GM10248 (cell line): ENCODE measurements around the gene CHKA.

Experiments used
- CTCF ChIA-PET: fragments of 300-600 bp; sonication (Branson Sonifier 250); formaldehyde crosslinking; extraction: SDS; loops from one replicate; lab custom pipeline; 2021; ENCODE audit warnings: antibody characterized with exemption; lab: Yijun Ruan, JAX
- POLR2A ChIA-PET: fragments of 350-650 bp; sonication (Branson Sonifier 250); formaldehyde crosslinking; extraction: SDS; loops from one replicate; lab custom pipeline; 2020; ENCODE audit warnings: antibody characterized with exemption; lab: Yijun Ruan, JAX
- DNase-seq: peaks from one replicate; pipeline ENCODE4 v3.0.0; 2012; ENCODE audit errors: extremely low spot score
- TF ChIP-seq, protein P1 (sequence below): IDR thresholded peaks from 2 replicates; pipeline ENCODE4 v1.5.1; 2012; ENCODE audit warnings: mild to moderate bottlenecking, low read depth; ENCODE audit errors: extremely low read depth, missing control alignments, control extremely low read depth

The CHKA gene

DNA sequence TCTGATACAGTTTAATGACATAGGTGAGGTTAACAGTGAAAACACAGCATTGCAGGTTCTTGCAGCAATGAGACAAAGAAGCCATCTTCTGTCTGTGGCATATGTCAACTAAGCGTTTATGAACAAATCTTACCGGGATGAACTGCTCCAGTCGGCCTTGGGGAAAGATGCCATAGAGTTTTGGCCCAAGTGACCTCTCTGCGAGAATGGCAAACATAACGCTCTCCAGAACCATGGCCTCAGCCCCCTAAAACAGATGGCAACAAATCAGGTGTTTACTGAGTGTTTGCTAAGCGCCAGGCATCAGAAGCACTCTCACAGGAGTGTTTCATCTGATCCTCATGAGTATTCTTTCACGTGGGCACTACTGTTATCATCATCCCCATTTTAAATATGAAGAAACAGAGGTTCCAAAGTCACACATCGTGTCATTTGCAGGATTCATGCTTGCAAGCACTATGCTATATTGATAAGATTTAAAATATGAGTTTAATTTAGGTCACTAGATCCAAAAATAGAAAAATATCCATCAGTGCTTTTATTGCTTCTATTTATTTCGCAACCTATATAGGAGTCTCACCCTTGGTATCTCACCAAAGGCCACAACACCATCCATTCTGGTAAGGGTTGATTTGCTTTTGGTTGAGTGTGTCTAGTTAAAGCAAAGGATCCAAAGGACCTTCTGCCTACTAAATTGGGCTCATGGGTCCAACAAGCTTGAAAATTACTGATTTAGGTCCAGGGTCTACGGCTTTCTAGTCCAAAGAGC, 46.4 kb downstream of the CHKA start:
- CTCF ChIA-PET = interaction anchor here (1.1 to 1.5 kb wide), 2 partner anchors 19 to 123 kb away, joined by 3 read pairs; no protein-coding TSS in a partner anchor
- no peak for DNase-seq

DNA sequence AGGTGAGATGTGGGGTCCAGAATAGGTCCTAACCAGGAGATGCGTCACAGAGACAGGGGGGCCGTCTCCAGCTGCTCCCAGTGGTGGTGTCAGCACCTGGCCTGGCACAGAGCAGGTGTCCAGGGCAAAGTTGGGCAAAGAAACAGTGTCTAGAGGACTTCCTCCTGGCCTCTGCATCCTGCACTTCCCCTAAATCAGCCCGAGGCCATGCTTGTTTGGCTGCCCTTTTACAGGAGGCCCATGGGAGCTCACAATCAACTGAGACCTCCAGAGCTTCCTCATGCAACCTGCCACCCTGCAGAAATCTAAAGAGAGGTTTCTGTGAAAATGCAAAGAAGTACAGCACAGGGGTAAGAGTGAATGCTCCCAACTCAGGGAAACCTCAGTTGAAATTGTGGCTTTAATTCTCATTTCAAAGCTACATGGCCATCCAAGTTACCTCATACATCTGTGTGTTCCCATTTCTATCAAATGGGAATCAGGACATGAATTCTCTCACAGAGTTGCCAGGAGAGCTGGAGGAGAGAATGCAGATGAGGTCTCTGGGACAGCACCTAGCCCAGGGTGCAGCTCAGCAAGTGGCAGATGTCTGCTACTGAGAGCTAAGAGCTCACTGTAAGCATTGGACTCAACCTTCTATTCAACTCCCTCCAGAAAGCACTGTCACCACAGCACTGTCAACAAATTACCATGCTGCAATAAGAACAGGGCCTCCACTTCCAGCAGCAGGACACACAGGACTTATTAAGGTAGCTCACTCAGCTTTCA, 49.7 kb downstream of the CHKA start:
- ChIA-PET POLR2A (interaction anchor here (0.7 kb wide), 1 partner anchor 47 kb away, joined by 5 read pairs; no protein-coding TSS in a partner anchor), CTCF (interaction anchor here (1.4 to 1.6 kb wide), 3 partner anchors 10 to 46 kb away, joined by 4 to 6 read pairs (median 5); no protein-coding TSS in a partner anchor)
- TF ChIP-seq, protein P1, sequence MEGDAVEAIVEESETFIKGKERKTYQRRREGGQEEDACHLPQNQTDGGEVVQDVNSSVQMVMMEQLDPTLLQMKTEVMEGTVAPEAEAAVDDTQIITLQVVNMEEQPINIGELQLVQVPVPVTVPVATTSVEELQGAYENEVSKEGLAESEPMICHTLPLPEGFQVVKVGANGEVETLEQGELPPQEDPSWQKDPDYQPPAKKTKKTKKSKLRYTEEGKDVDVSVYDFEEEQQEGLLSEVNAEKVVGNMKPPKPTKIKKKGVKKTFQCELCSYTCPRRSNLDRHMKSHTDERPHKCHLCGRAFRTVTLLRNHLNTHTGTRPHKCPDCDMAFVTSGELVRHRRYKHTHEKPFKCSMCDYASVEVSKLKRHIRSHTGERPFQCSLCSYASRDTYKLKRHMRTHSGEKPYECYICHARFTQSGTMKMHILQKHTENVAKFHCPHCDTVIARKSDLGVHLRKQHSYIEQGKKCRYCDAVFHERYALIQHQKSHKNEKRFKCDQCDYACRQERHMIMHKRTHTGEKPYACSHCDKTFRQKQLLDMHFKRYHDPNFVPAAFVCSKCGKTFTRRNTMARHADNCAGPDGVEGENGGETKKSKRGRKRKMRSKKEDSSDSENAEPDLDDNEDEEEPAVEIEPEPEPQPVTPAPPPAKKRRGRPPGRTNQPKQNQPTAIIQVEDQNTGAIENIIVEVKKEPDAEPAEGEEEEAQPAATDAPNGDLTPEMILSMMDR = no peak
- DNase-seq = no peak

More for the DNA sequence above, 46.4 kb downstream of the CHKA start:
- POLR2A ChIA-PET = no interaction called here
- TF ChIP-seq, protein P1 = no peak

DNA sequence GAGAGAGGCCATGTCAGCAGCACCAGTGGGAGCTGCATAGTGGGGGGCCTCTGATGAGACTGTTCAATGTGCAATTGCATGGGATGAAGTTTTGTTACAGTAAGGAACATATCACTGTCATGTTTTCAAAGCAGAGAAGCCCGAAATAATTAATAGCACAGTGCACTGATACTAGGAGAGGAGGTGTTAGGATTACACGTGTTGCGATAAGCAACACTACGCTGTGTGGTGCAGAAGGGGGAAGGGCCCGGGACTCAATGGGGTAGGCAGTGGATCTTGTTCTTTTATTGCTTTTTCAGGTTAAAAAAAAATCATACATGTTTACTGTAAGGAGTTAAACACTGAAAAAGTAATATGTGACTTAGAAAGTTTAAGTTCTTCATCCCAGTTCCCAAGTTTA, 53.2 kb downstream of the CHKA start:
- POLR2A ChIA-PET = no interaction called here
- DNase-seq = no peak
- TF ChIP-seq, protein P1 = no peak
- CTCF ChIA-PET = no interaction called here

DNA sequence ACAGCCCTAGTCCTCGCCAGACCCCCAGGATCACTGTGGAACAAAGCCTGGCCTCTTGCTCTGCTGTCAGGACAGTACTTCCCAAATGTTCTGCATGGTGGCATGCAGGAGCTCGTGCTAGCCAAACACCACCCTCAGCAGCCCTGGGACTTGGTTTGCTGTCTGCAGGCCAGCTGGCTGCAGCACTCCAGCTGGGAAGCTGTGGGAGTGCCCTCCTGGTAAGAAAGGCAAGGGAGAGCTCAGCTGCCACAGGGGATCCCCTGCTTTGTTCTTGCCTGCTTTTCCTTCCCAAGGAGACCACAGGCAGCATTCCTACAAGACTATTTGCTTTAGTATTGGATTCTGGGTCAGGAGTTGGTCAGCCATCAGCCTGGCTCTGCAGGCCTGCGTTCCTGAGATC, 54.4 kb downstream of the CHKA start:
- ChIA-PET POLR2A (no interaction called here), CTCF (no interaction called here)
- no peak for DNase-seq
- TF ChIP-seq, protein P1 = no peak

DNA sequence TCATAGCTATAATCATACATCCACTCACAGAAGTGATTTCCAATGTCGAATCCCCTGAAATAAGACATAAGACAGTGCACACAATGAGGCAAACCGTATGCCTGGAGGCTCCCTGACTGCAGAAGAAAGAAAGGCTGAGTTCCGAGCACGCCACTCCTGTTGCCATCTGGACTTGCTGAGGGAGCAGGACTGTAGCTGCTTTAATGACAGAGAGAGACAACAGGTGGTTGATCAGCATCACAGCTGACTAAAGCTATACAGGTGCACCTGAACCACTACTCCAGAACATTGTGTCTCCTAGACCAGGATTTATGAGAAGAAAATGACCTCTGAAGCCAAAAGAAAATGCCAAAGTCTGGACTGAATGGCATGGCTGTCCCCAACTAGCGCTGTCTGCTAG, 55.3 kb downstream of the CHKA start:
- ChIA-PET CTCF (interaction anchor here (1.3 kb wide), 1 partner anchor 24 kb away, joined by 5 read pairs; no protein-coding TSS in a partner anchor), POLR2A (no interaction called here)
- DNase-seq = no peak
- TF ChIP-seq, protein P1 = no peak

DNA sequence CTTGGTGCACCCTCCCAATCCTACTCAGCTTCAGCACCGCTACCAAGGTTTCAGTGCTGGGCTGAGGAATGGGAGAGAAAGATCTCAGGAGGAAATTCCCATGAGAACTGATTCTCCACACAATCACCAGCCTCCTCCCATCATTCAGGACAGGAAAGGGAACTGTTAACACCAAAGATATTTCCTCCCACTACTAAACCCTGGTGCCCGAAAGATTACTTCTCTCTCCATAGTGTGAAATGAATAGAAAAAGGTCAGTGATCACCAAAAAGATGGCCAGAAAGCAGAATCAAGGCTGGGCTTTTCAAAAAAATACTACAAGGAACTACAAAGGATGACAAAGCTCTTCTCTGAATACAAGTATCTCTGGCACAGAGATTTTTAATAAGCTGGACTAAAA, 56.3 kb downstream of the CHKA start:
- no peak for DNase-seq
- POLR2A ChIA-PET = interaction anchor here (0.8 kb wide), 1 partner anchor 54 kb away, joined by 4 read pairs; no protein-coding TSS in a partner anchor
- CTCF ChIA-PET = interaction anchor here (1.3 to 1.6 kb wide), 2 partner anchors 23 to 144 kb away, joined by 5 read pairs; no protein-coding TSS in a partner anchor
- TF ChIP-seq, protein P1 = no peak
